Raji (cell line): ENCODE measurements around the gene PABPC1L.

Source experiments
- POLR2A ChIP-seq: IDR thresholded peaks from 2 replicates; pipeline ENCODE4 v1.6.1; 2011; ENCODE audit warnings: low read depth, low read length, control low read depth; ENCODE audit not compliant: insufficient read depth

Gene PABPC1L

GRCh38 chr20:44973053-44973452 lies 63.2 kb downstream of the PABPC1L start:
- TF ChIP-seq POLR2A = no peak

GRCh38 chr20:44976698-44977097 lies 66.8 kb downstream of the PABPC1L start:
- no peak for TF ChIP-seq POLR2A

DNA sequence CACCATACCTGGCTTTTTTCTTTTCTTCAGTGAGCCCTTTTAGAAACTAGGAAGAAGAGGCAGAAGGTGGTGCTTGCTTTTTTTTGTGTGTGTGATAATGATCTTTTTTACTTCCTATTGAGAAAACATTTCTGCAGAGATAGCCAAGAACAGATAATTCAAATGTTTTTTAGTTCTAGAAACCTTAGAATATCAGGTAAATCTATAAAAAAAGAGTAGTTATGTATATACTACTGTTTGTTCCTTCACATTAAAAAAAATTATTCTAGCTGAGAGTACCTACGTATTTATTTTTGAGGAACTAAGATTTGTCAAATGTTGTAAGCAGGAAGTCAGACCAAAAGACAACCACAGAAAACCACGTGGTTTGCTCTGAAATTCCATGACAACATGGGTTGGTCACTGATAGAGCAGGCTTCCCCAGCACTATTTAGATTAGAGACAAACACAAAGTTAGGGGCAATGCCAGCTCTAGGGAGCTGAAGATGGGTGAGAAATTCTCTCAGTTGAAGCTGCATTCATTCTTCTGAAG lies 69.3 kb downstream of the PABPC1L start:
- TF ChIP-seq POLR2A = no peak

DNA sequence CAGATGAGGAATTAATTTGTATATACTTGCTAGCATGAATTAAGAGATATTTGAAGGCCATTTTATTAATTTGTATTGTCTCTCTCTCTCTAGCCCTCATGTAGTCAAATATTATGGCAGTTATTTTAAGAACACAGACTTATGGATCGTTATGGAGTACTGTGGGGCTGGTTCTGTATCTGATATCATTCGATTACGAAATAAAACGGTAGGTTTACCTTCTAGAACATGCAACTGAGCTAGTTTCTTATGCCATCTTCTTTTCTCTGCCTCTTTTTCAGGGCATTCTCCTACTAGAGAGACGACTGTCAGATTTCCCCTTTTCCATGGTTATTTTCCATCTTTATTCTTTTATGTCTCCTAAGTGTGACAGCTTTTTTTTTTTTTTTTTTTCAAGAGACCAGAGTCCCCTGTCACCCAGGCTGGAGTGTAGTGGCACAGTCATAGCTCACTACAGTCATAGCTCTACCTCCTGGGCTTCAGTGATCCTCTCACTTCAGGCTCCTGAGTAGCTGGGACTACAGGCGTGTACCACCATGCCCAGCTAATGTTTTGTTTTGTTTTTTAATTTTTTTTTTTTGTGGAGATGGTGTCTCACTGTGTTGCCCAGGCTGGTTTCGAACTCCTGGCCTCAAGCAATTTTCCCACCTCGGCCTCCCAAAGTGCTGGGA lies 72.0 kb downstream of the PABPC1L start:
- no peak for TF ChIP-seq POLR2A

DNA sequence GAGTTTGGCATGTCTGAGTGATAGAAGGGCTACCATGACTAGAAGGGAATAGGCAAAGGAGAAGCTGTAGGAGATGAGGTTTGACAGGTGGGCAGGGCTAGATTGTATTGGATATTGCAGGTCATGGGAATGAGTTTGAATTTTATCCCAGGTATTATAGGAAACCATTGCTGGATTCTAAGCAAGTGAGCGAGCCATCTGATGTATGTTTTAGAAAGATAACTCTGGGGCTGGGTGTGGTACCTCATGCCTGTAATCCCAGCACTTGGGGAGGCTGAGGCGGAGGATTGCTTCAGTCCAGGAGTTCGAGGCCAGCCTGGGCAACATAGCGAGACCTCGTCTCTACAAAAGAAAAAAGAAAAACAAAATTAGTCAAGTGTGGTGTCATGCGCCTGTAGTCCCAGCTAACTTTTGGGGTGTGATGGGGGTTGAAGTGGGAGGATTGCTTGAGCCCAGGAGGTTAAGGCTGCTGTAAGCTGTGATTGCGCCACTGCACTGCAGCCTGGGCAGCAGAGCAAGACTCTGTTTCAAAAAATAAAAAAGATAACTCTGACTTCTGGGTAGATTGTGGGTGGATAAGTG lies 73.3 kb downstream of the PABPC1L start:
- no peak for TF ChIP-seq POLR2A

- no peak for TF ChIP-seq POLR2A
Observed at GRCh38 chr20:44988631-44989171, 78.8 kb downstream of the PABPC1L start.
